Measurements from ENCODE around the gene HDGFL3. TPM values are rescaled to one million over a fixed set of nuclear protein-coding genes. Genes with fewer than 3 reads are reported as not detected.

Gene HDGFL3
- total RNA-seq, 1 experiment from 2014 or later: 34.1 TPM

GRCh38 chr15:83178869-83179325 lies 28.7 kb downstream of the HDGFL3 start:
- ChIA-PET POLR2A (no interaction called here), CTCF (no interaction called here)
- no peaks in the 10 kb centered on the region for H3K36me3 ChIP-seq (ENCODE audit: control insufficient read depth, insufficient read depth, low read length)
- no peak for TF ChIP-seq POLR2AphosphoS5 (IDR thresholded peaks at IDR 0.05; ENCODE audit: low read depth, low read length)
- no peak for TF ChIP-seq CTCF (IDR thresholded peaks at IDR 0.05)
- TF ChIP-seq TCF7L2 (IDR thresholded peaks at IDR 0.05; ENCODE audit: low read depth, low read length): no peak
- TF ChIP-seq REST (IDR thresholded peaks at IDR 0.05; ENCODE audit: insufficient read depth in 1 of 2, low read depth in 2 of 2, low read length in 1 of 2): no peak
- no peak for TF ChIP-seq SIN3A (IDR thresholded peaks at IDR 0.05; ENCODE audit: borderline replicate concordance, insufficient read depth, low read depth, low read length)
- no peaks in the 10 kb centered on the region for H3K4me1 ChIP-seq (ENCODE audit: control insufficient read depth, insufficient read depth, low read length)
- no peaks in the 10 kb centered on the region for H3K27me3 ChIP-seq (ENCODE audit: control insufficient read depth, insufficient read depth, low read length)
- no peak overlapping the region for H3K4me3 ChIP-seq (ENCODE audit: low read depth in 2 of 2, low read length in 2 of 2)
- ATAC-seq (no peak), DNase-seq (ENCODE audit: low read depth, low spot score) (no peak)
- no peak overlapping the region for H3K27ac ChIP-seq (ENCODE audit: low read length)
- intact Hi-C loops (cut with micrococcal nuclease; ENCODE audit: unreplicated experiment) (no loop called here), in situ Hi-C loops (cut with HindIII; ENCODE audit: low pct_unique_long_range_greater_than_20kb, low sequenced_read_pairs) (no loop called here)
- no peaks in the 10 kb centered on the region for H3K9me3 ChIP-seq (ENCODE audit: control insufficient read depth, insufficient read depth, low read depth, low read length)
- no TSS peak for BruUV-seq (replicated peaks)

- in situ Hi-C loops (cut with HindIII; ENCODE audit: low pct_unique_long_range_greater_than_20kb, low sequenced_read_pairs): no loop called here
- DNase-seq (ENCODE audit: low read depth, low spot score) (no peak), ATAC-seq (no peak)
- no TSS peak for BruUV-seq (replicated peaks)
- H3K4me3 ChIP-seq (ENCODE audit: low read depth in 2 of 2, low read length in 2 of 2): no peak overlapping the region
- intact Hi-C loops (cut with micrococcal nuclease; ENCODE audit: unreplicated experiment): no loop called here
- ChIA-PET CTCF (no interaction called here), POLR2A (no interaction called here)
- no peaks in the 10 kb centered on the region for H3K36me3 ChIP-seq (ENCODE audit: control insufficient read depth, insufficient read depth, low read length)
- TF ChIP-seq REST (IDR thresholded peaks at IDR 0.05; ENCODE audit: insufficient read depth in 1 of 2, low read depth in 2 of 2, low read length in 1 of 2): no peak
- TF ChIP-seq CTCF (IDR thresholded peaks at IDR 0.05): no peak
- no peak for TF ChIP-seq POLR2AphosphoS5 (IDR thresholded peaks at IDR 0.05; ENCODE audit: low read depth, low read length)
- no peak for TF ChIP-seq SIN3A (IDR thresholded peaks at IDR 0.05; ENCODE audit: borderline replicate concordance, insufficient read depth, low read depth, low read length)
- TF ChIP-seq TCF7L2 (IDR thresholded peaks at IDR 0.05; ENCODE audit: low read depth, low read length): no peak
- H3K27me3 ChIP-seq (ENCODE audit: control insufficient read depth, insufficient read depth, low read length): no peaks in the 10 kb centered on the region
- H3K27ac ChIP-seq (ENCODE audit: low read length): no peak overlapping the region
- H3K9me3 ChIP-seq (ENCODE audit: control insufficient read depth, insufficient read depth, low read depth, low read length): no peaks in the 10 kb centered on the region
- no peaks in the 10 kb centered on the region for H3K4me1 ChIP-seq (ENCODE audit: control insufficient read depth, insufficient read depth, low read length)
Observed at GRCh38 chr15:83178390-83178789, 29.2 kb downstream of the HDGFL3 start.

All from Panc1 (cell line).